Measurements from ENCODE around the gene GPR65. TPM values are rescaled to one million over a fixed set of nuclear protein-coding genes. Genes with fewer than 3 reads are reported as not detected.

The GPR65 gene
- total RNA-seq, 1 donor from 2014 or later: 0.42 TPM

Other genes with a start within 250 kb of the GPR65 start
- gene GALC, start 12.0 kb upstream of the GPR65 start, total RNA-seq: 15.2 TPM